K562 (cell line): Measurements from ENCODE around the gene DEDD2. TPM values are rescaled to one million over a fixed set of nuclear protein-coding genes. Genes with fewer than 3 reads are reported as not detected.

Experiments
- BRD9 ChIP-seq: fragments of 450-650 bp; IDR thresholded peaks from 2 replicates; pipeline ENCODE4 v1.6.1; 2018; ENCODE audit warnings: low read depth; ENCODE audit not compliant: partially characterized antibody
- CC2D1A ChIP-seq: fragments of 450-650 bp; IDR thresholded peaks from 2 replicates; pipeline ENCODE4 v1.6.1; 2017; ENCODE audit warnings: mild to moderate bottlenecking
- CHD2 ChIP-seq: IDR thresholded peaks from 2 replicates; pipeline ENCODE4 v1.6.1; 2011; ENCODE audit warnings: low read depth, low read length
- DIDO1 ChIP-seq: fragments of 450-650 bp; IDR thresholded peaks from 2 replicates; pipeline ENCODE4 v1.6.1; 2016; ENCODE audit warnings: low read depth, missing biosample characterization, missing genetic modification characterization
- GTF2F1 ChIP-seq: IDR thresholded peaks from 2 replicates; pipeline ENCODE4 v1.6.1; 2011; ENCODE audit warnings: low read depth, low read length, improper control_type of control experiment
- MBD2 ChIP-seq: sonication (generic); IDR thresholded peaks from 2 replicates; pipeline ENCODE4 v1.6.1; 2016; ENCODE audit warnings: low read depth, borderline replicate concordance
- NONO ChIP-seq, 2 experiments: fragments of 200-400 bp in 1 of 2; fragments of 450-650 bp in 1 of 2; formaldehyde crosslinking in 1 of 2; IDR thresholded peaks; 2 replicates each; pipeline ENCODE4 v1.6.1; 2017; ENCODE audit warnings: low read depth in 2 of 2, mild to moderate bottlenecking in 2 of 2, moderate library complexity in 2 of 2, low read length in 1 of 2
- NRF1 ChIP-seq, 2 experiments: fragments of 450-650 bp; IDR thresholded peaks in 1 of 2; conservative IDR thresholded peaks in 1 of 2; 2 replicates each; pipeline ENCODE4 v1.6.1; 2014; ENCODE audit warnings: mild to moderate bottlenecking in 2 of 2
- PHF21A ChIP-seq: fragments of 450-650 bp; IDR thresholded peaks from 2 replicates; pipeline ENCODE4 v1.6.1; 2017; ENCODE audit warnings: low read depth, borderline replicate concordance
- POLR2AphosphoS2 ChIP-seq: IDR thresholded peaks from 2 replicates; pipeline ENCODE4 v1.6.1; 2012; ENCODE audit warnings: low read length, improper control_type of control experiment
- PTBP1 ChIP-seq: fragments of 200-400 bp; formaldehyde crosslinking; IDR thresholded peaks from 2 replicates; pipeline ENCODE4 v1.6.1; 2017; ENCODE audit warnings: low read depth, low read length
- RBM25 ChIP-seq: fragments of 200-400 bp; formaldehyde crosslinking; IDR thresholded peaks from 2 replicates; pipeline ENCODE4 v1.6.1; 2018; ENCODE audit warnings: low read length, low read depth, moderate library complexity; ENCODE audit not compliant: severe bottlenecking
- RFX1 ChIP-seq: fragments of 450-650 bp; IDR thresholded peaks from 2 replicates; pipeline ENCODE4 v1.6.1; 2016; ENCODE audit warnings: mild to moderate bottlenecking, moderate library complexity
- SMC3 ChIP-seq: conservative IDR thresholded peaks from 2 replicates; pipeline ENCODE4 v1.6.1; 2011; ENCODE audit warnings: low read depth, low read length, improper control_type of control experiment; ENCODE audit not compliant: insufficient read depth
- ZC3H11A ChIP-seq: IDR thresholded peaks from 2 replicates; pipeline ENCODE4 v1.6.1; 2012; ENCODE audit warnings: low read depth, low read length, improper control_type of control experiment
- ZNF253 ChIP-seq: fragments of 250-450 bp; sonication (Bioruptor Pico); conservative IDR thresholded peaks from 2 replicates; pipeline ENCODE4 v1.6.1; 2021; ENCODE audit warnings: mild to moderate bottlenecking
- ZNF316 ChIP-seq: fragments of 450-650 bp; IDR thresholded peaks from 2 replicates; pipeline ENCODE4 v1.6.1; 2016
- ZNF699 ChIP-seq: fragments of 250-450 bp; sonication (Bioruptor Pico); IDR thresholded peaks from 2 replicates; pipeline ENCODE4 v1.8.0; 2021; ENCODE audit warnings: mild to moderate bottlenecking, moderate library complexity; ENCODE audit not compliant: insufficient replicate concordance
- polyA plus RNA-seq, 8 experiments: library from polyadenylated mRNA; depleted of rRNA in 4 of 8; stranded (reverse) in 5 of 8; unstranded in 3 of 8; fragments of >200 nt; fragmentation: Nextera tagmentation in 2 of 8; fragmentation: Illumina TruSeq in 1 of 8; extraction: Ambion mirVana in 2 of 8; extraction: Trizol in 1 of 8; gene quantifications; 2 replicates each; pipeline versions ENCODE4 v1.2.1 to v1.2.3, GENCODE V29; 2011 to 2014; ENCODE audit warnings: inconsistent platforms in 1 of 8, missing spikeins in 1 of 8
- total RNA-seq, 7 experiments: library from RNA; depleted of rRNA in 6 of 7; stranded (reverse); fragments of >200 nt in 6 of 7; fragmentation: Illumina TruSeq in 2 of 7; extraction: Trizol in 2 of 7; gene quantifications; 2 replicates each; pipeline versions ENCODE4 v1.2.1 to v1.2.3, GENCODE V29; 2011 to 2021; ENCODE audit warnings: low replicate concordance in 1 of 7
- TF ChIP-seq, protein P1 (sequence below): sonication (generic); formaldehyde crosslinking; IDR thresholded peaks from 2 replicates; pipeline ENCODE4 v1.8.0; 2022; ENCODE audit warnings: missing genetic modification reagents, mild to moderate bottlenecking, moderate library complexity, borderline replicate concordance
- TF ChIP-seq, protein P2 (sequence below), 2 experiments: IDR thresholded peaks; 2 replicates each; pipeline ENCODE4 v1.6.1; 2012; ENCODE audit warnings: improper control_type of control experiment in 2 of 2, low read depth in 2 of 2, low read length in 2 of 2, borderline replicate concordance in 1 of 2
- TF ChIP-seq, protein P3 (sequence below): fragments of 450-650 bp; IDR thresholded peaks from 2 replicates; pipeline ENCODE4 v1.6.1; 2016; ENCODE audit warnings: antibody characterized with exemption
- TF ChIP-seq, protein P4 (sequence below): sonication (generic); formaldehyde crosslinking; IDR thresholded peaks from 2 replicates; pipeline ENCODE4 v1.8.1; 2023; ENCODE audit warnings: mild to moderate bottlenecking, missing genetic modification reagents

DEDD2 gene
- total and polyA plus RNA-seq, 9 of the 15 experiments (the other 6 are each of a cell fraction or from before 2014, with no cell fraction given) = 4.3 to 43.0 (median 29.2) TPM

DNA sequence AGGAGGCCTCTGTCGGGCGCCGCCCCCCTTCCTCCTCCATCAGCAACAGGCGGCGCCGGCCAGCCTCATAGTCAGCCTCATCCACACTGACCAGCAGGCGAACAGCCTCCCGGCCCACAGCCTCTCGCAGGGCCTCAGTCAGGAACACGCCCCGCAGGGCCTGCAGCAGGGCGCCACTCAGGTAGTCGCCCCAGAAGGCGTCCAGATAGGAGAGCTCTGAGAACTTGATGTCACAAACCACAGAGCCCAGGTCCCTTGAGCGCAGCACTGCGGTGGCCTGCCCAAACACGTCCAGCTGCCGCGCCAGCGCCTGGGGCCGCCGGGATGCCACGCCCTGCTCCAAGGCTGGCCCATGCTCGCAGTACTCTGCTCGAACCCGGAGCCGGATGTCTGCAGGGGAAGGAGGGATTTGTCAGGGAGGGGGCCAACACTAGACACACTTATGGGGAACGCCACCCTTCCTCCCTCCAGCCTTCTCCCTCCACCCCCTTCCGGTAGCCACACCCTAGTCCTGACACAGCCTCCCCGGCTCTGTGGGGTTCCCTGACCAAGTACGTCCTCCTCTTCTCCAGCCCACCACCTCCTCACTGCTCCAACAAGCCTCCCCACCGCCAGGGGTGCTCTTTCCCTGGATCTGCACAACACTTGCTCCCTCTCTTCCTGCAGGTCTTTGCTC is 17.9 kb downstream of the DEDD2 start (continued):
- TF ChIP-seq, protein P1, sequence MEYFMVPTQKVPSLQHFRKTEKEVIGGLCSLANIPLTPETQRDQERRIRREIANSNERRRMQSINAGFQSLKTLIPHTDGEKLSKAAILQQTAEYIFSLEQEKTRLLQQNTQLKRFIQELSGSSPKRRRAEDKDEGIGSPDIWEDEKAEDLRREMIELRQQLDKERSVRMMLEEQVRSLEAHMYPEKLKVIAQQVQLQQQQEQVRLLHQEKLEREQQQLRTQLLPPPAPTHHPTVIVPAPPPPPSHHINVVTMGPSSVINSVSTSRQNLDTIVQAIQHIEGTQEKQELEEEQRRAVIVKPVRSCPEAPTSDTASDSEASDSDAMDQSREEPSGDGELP (CRISPR knock-in tag) = peak; percentile 91
- no peak; the same call in 1 of the 2 replicates for TF ChIP-seq SMC3
- TF ChIP-seq GTF2F1 = no peak
- TF ChIP-seq POLR2AphosphoS2 = no peak
- TF ChIP-seq DIDO1 (tag) = no peak
- no peak for TF ChIP-seq PTBP1
- no peak for TF ChIP-seq CHD2
- no peak for TF ChIP-seq ZC3H11A
- no peak for TF ChIP-seq NONO (IDR thresholded peaks at IDR 0.05; ENCODE audit: low read depth in 2 of 2, low read length in 1 of 2)
- TF ChIP-seq ZNF253 = no peak
- 0 out of 2 replicates have a peak, but pooled peaks have one; percentile 7 for TF ChIP-seq MBD2
- TF ChIP-seq, protein P2, sequence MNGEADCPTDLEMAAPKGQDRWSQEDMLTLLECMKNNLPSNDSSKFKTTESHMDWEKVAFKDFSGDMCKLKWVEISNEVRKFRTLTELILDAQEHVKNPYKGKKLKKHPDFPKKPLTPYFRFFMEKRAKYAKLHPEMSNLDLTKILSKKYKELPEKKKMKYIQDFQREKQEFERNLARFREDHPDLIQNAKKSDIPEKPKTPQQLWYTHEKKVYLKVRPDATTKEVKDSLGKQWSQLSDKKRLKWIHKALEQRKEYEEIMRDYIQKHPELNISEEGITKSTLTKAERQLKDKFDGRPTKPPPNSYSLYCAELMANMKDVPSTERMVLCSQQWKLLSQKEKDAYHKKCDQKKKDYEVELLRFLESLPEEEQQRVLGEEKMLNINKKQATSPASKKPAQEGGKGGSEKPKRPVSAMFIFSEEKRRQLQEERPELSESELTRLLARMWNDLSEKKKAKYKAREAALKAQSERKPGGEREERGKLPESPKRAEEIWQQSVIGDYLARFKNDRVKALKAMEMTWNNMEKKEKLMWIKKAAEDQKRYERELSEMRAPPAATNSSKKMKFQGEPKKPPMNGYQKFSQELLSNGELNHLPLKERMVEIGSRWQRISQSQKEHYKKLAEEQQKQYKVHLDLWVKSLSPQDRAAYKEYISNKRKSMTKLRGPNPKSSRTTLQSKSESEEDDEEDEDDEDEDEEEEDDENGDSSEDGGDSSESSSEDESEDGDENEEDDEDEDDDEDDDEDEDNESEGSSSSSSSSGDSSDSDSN (IDR thresholded peaks at IDR 0.05; ENCODE audit: borderline replicate concordance in 1 of 2, low read depth in 2 of 2, low read length in 2 of 2) = no peak
- TF ChIP-seq ZNF699 (CRISPR knock-in tag) = no peak
- peak; percentile 66 to 69 for TF ChIP-seq NRF1 (conservative IDR thresholded peaks at IDR 0.05 in 1 of 2, IDR thresholded peaks at IDR 0.05 in 1 of 2)
- TF ChIP-seq ZNF316 = no peak
- no peak for TF ChIP-seq RBM25
- TF ChIP-seq BRD9 = peak; percentile 49
- TF ChIP-seq PHF21A = 0 out of 2 replicates have a peak, but pooled peaks have one; percentile 34
- no peak for TF ChIP-seq RFX1
- TF ChIP-seq CC2D1A = peak; percentile 95
- TF ChIP-seq, protein P3, sequence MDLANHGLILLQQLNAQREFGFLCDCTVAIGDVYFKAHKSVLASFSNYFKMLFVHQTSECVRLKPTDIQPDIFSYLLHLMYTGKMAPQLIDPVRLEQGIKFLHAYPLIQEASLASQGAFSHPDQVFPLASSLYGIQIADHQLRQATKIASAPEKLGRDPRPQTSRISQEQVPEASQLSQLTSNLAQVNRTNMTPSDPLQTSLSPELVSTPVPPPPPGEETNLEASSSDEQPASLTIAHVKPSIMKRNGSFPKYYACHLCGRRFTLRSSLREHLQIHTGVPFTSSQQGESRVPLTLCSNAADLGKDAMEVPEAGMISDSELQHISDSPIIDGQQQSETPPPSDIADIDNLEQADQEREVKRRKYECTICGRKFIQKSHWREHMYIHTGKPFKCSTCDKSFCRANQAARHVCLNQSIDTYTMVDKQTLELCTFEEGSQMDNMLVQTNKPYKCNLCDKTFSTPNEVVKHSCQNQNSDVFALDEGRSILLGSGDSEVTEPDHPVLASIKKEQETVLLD = peak; percentile 77; the same call in 1 of the 2 replicates
- TF ChIP-seq, protein P4, sequence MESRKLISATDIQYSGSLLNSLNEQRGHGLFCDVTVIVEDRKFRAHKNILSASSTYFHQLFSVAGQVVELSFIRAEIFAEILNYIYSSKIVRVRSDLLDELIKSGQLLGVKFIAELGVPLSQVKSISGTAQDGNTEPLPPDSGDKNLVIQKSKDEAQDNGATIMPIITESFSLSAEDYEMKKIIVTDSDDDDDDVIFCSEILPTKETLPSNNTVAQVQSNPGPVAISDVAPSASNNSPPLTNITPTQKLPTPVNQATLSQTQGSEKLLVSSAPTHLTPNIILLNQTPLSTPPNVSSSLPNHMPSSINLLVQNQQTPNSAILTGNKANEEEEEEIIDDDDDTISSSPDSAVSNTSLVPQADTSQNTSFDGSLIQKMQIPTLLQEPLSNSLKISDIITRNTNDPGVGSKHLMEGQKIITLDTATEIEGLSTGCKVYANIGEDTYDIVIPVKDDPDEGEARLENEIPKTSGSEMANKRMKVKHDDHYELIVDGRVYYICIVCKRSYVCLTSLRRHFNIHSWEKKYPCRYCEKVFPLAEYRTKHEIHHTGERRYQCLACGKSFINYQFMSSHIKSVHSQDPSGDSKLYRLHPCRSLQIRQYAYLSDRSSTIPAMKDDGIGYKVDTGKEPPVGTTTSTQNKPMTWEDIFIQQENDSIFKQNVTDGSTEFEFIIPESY = 0 out of 2 replicates have a peak, but pooled peaks have one; percentile 36
